ENCODE data around the gene LRRC45.
"Not testable (repeated sequence)": the region's sequence is repeated elsewhere in the genome, so short reads cannot be mapped to it uniquely, and the experiment has no call there.

Gene LRRC45

GRCh38 chr17:81978524-81979298 is 44.4 kb upstream of the LRRC45 start:
- DNase-seq, result peak; percentile 9
- peaks cover 36% of the 10 kb centered on the region for H3K36me3 ChIP-seq
- peak overlapping the region; percentile 69 for H3K4me3 ChIP-seq (ENCODE audit: low read depth, low read length)
- TF ChIP-seq CTCF (IDR thresholded peaks at IDR 0.05; ENCODE audit: low read depth, low read length), result no peak
- H3K9me3 ChIP-seq (ENCODE audit: severe bottlenecking), result peaks cover 8% of the 10 kb centered on the region
- H3K27me3 ChIP-seq (ENCODE audit: insufficient read depth, low read depth, severe bottlenecking), result no peaks in the 10 kb centered on the region
- no peak overlapping the region; the same call in 1 of the 2 replicates for H3K27ac ChIP-seq

DNA sequence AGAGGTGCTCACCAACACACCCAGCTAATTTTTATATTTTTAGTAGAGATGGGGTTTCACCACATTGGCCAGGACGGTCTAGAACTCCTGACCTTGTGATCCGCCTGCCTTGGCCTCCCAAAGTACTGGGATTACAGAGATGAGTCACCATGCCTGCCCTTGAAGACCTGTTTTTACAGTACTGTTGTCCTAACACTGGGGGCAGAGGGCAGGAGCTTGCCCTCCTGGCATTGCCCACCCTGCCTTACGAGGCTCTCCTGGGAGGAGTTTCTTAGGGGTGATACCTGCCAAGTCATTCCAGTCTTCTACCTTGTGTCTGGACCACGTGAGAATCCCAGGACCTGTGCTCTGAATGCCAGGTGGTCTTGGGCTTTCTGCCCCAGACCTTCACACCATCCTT is 43.0 kb upstream of the LRRC45 start:
- Histone ChIP-seq H3K4me3 (ENCODE audit: low read depth, low read length) (no peak overlapping the region), H3K27ac (no peak overlapping the region), H3K9me3 (ENCODE audit: severe bottlenecking) (no peaks in the 10 kb centered on the region), H3K36me3 (peaks cover 47% of the 10 kb centered on the region), H3K27me3 (ENCODE audit: insufficient read depth, low read depth, severe bottlenecking) (no peaks in the 10 kb centered on the region)
- no peak for DNase-seq
- no peak for TF ChIP-seq CTCF (IDR thresholded peaks at IDR 0.05; ENCODE audit: low read depth, low read length)

DNA sequence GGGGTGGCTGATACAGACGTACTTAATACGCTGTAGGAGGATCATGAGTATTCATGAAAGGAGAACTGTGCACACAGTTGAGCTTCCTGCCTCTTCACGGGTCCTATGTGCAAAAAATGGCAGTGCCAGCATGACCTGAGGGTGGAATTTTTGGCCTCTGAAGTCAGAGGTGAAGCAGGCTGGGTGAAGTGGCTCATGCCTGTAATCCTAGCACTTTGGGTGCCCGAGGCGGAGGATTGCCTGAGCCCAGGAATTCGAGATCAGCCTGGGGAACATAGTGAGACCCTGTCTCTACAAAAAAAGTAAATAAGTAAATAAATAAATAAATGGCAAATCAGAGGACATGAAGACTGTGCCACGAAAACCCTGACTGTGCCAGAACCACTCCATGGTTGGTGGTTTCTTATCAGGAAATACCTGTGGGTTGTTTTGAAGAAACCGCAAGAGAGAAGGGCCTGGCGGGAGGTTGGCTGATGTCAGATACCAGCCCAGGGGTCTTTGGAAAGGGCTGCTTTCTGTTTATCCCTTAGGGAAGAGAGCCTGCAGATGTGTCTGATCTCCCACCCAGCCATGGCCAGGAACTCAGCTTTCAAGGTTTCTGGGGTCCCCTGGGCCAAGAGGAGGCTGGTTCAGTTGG is 42.3 kb upstream of the LRRC45 start:
- H3K27ac ChIP-seq, result no peak overlapping the region
- TF ChIP-seq CTCF (IDR thresholded peaks at IDR 0.05; ENCODE audit: low read depth, low read length), result no peak
- H3K9me3 ChIP-seq (ENCODE audit: severe bottlenecking), result no peaks in the 10 kb centered on the region
- DNase-seq, result no peak
- H3K27me3 ChIP-seq (ENCODE audit: insufficient read depth, low read depth, severe bottlenecking), result no peaks in the 10 kb centered on the region
- H3K4me3 ChIP-seq (ENCODE audit: low read depth, low read length), result no peak overlapping the region
- H3K36me3 ChIP-seq, result peaks cover 54% of the 10 kb centered on the region

DNA sequence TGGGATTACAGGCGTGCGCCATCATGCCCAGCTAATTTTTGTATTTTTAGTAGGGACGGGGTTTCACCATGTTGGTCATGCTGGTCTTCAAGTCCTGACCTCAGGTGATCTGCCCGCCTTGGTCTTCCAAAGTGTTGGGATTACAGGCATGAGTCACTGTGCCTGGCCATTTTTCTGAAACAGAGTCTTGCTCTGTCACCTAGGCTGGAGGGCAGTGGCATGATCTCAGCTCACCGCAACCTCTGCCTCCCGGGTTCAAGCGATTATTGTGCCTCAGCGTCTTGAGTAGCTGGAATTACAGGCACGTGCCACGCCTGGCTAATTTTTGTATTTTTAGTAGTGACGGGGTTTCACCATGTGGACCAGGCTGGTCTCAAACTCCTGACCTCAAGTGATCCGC is 41.6 kb upstream of the LRRC45 start:
- H3K27me3 ChIP-seq (ENCODE audit: insufficient read depth, low read depth, severe bottlenecking); H3K27ac ChIP-seq; H3K4me3 ChIP-seq (ENCODE audit: low read depth, low read length); H3K9me3 ChIP-seq (ENCODE audit: severe bottlenecking): not testable (repeated sequence)
- peak; percentile 19 for DNase-seq
- peaks cover 60% of the 10 kb centered on the region for H3K36me3 ChIP-seq

DNA sequence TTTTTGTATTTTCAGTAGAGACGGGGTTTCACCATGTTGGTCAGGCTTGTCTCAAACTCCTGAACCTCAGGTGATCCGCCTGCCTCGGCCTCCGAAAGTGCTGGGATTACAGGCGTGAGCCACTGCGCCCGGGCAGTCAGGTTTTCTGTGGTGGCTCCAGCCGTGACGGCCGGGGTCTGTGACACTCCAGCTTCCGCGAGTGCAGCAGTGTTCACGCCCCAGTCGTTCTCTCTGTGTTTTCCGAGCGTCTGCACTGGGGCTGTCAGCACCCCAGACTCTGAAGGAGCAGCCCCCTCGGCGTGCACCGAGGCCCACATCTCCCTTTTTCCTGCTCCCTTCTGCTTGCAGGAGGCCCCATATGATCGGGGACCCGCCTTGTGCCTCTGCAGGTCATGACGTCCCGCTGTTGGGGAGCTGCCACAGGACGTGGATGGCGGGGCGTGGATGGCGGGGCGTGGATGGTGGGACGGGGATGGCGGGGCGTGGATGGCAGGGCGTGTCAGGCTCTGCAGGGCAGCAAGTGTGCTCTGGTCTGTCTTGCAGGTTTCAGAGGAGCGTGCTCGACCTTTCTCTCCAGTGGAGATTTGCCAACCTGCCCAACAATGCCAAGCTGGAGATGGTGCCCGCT is 40.0 kb upstream of the LRRC45 start:
- Histone ChIP-seq H3K27ac (no peak overlapping the region), H3K36me3 (peaks cover 70% of the 10 kb centered on the region), H3K9me3 (ENCODE audit: severe bottlenecking) (no peaks in the 10 kb centered on the region), H3K4me3 (ENCODE audit: low read depth, low read length) (no peak overlapping the region), H3K27me3 (ENCODE audit: insufficient read depth, low read depth, severe bottlenecking) (no peaks in the 10 kb centered on the region)
- no peak for TF ChIP-seq CTCF (IDR thresholded peaks at IDR 0.05; ENCODE audit: low read depth, low read length)
- peak; percentile 7 for DNase-seq

GRCh38 chr17:81983639-81984373 is 39.3 kb upstream of the LRRC45 start:
- no peak for DNase-seq
- H3K36me3 ChIP-seq, result peaks cover 74% of the 10 kb centered on the region
- no peaks in the 10 kb centered on the region for H3K27me3 ChIP-seq (ENCODE audit: insufficient read depth, low read depth, severe bottlenecking)

More at GRCh38 chr17:81983639-81984373, 39.3 kb upstream of the LRRC45 start:
- no peaks in the 10 kb centered on the region for H3K9me3 ChIP-seq (ENCODE audit: severe bottlenecking)
- no peak overlapping the region for H3K4me3 ChIP-seq (ENCODE audit: low read depth, low read length)
- no peak for TF ChIP-seq CTCF (IDR thresholded peaks at IDR 0.05; ENCODE audit: low read depth, low read length)
- H3K27ac ChIP-seq, result no peak overlapping the region

All from WERI-Rb-1 (cell line).